Ascending aorta (tissue), 2 donors: ENCODE results near the gene CEBPG. TPM values are rescaled to one million over a fixed set of nuclear protein-coding genes. Genes with fewer than 3 reads are reported as not detected.

Experiments used
- DNase-seq, 2 donors: peaks; one replicate each; pipeline ENCODE4 v3.0.0-alpha.2; 2019; ENCODE audit warnings: low spot score in 2 of 2
- H3K27ac ChIP-seq, 2 donors: fragments of 200-600 bp; sonication (generic); one replicate each; pipeline ENCODE4 v1.5.1; 2016 to 2017; ENCODE audit warnings: mild to moderate bottlenecking in 1 of 2
- H3K27me3 ChIP-seq: fragments of 200-600 bp; sonication (generic); one replicate; pipeline ENCODE4 v1.5.1; 2017
- H3K36me3 ChIP-seq, 2 donors: fragments of 200-600 bp; sonication (generic); one replicate each; pipeline ENCODE4 v1.5.1; 2016
- H3K4me1 ChIP-seq, 2 donors: fragments of 200-600 bp; sonication (generic); one replicate each; pipeline ENCODE4 v1.5.1; 2016 to 2017; ENCODE audit warnings: mild to moderate bottlenecking in 1 of 2
- H3K4me3 ChIP-seq, 2 donors: fragments of 200-600 bp; sonication (generic); one replicate each; pipeline ENCODE4 v1.5.1; 2016 to 2017; ENCODE audit warnings: mild to moderate bottlenecking in 1 of 2
- H3K9me3 ChIP-seq, 2 donors: fragments of 200-600 bp; sonication (generic); one replicate each; pipeline ENCODE4 v1.5.1; 2016
- intact Hi-C: fragments of 100-400 bp; cut with DNase I; formaldehyde crosslinking; loops from one replicate; pipeline ENCODE4 v1.15.1; 2023
- total RNA-seq: library from RNA; depleted of rRNA; stranded (reverse); fragments of >200 nt; gene quantifications from one replicate; pipeline ENCODE4 v1.1.0, GENCODE V29; 2016
- TF ChIP-seq, protein P1 (sequence below), 3 experiments: fragments of 200-600 bp in 2 of 3; fragments of 450-650 bp in 1 of 3; sonication (generic) in 2 of 3; IDR thresholded peaks; one replicate each; pipeline ENCODE4 v1.5.1; 2016 to 2019; ENCODE audit warnings: antibody characterized with exemption in 3 of 3, mild to moderate bottlenecking in 1 of 3, moderate library complexity in 1 of 3

The CEBPG gene
- total RNA-seq, 1 donor from 2014 or later = 21.9 TPM

DNA sequence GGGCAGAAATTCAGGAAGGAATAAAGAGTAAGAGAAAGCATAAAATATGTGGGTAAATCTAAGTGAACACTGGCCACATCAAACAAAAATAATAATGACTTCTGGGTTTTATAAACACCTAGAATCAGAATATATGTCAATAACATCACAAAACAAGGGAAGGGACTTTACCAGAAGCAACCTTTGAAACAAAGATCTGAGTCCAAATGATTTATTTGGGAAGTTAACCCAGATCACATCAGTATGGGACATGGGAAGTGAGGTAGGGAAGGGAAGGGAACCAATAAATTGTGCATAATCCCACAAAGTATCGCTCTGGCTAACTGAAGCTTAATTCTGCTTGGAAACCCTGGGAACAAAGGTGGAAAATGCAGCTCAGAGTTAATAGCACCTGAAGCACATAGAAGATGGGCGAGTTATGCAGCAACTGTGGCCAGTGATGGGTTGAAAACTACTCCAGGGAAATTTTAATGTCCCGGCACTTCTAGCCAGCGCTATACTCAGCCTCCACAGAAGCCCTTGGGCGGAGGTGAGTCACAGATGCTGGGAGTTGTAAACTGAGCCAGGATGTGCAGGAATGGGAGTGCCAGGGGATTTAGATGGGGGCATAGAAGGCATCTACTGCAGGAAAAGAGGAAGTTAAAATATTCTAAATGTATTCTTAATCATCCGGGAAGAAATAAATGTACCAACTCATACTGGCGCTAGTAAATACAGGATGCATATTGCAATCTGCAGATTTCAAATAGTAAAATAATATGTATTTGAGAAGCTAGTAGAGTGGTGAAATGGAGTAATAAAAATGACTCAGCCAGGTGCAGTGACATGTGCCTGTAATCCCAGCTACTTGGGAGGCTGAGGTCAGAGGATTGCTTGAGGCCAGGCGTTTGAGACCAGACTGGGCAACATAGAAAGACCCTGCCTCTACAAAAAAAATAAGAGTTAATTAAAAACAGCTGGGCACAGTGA, 34.2 kb upstream of the CEBPG start:
- intact Hi-C loops = no loop called here
- Histone ChIP-seq H3K4me3 (no peak overlapping the region), H3K36me3 (no peaks in the 10 kb centered on the region), H3K27me3 (no peaks in the 10 kb centered on the region), H3K27ac (no peak overlapping the region), H3K9me3 (no peaks in the 10 kb centered on the region), H3K4me1 (no peaks in the 10 kb centered on the region)
- no peak for DNase-seq
- TF ChIP-seq, protein P1, sequence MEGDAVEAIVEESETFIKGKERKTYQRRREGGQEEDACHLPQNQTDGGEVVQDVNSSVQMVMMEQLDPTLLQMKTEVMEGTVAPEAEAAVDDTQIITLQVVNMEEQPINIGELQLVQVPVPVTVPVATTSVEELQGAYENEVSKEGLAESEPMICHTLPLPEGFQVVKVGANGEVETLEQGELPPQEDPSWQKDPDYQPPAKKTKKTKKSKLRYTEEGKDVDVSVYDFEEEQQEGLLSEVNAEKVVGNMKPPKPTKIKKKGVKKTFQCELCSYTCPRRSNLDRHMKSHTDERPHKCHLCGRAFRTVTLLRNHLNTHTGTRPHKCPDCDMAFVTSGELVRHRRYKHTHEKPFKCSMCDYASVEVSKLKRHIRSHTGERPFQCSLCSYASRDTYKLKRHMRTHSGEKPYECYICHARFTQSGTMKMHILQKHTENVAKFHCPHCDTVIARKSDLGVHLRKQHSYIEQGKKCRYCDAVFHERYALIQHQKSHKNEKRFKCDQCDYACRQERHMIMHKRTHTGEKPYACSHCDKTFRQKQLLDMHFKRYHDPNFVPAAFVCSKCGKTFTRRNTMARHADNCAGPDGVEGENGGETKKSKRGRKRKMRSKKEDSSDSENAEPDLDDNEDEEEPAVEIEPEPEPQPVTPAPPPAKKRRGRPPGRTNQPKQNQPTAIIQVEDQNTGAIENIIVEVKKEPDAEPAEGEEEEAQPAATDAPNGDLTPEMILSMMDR (IDR thresholded peaks at IDR 0.05) = no peak

DNA sequence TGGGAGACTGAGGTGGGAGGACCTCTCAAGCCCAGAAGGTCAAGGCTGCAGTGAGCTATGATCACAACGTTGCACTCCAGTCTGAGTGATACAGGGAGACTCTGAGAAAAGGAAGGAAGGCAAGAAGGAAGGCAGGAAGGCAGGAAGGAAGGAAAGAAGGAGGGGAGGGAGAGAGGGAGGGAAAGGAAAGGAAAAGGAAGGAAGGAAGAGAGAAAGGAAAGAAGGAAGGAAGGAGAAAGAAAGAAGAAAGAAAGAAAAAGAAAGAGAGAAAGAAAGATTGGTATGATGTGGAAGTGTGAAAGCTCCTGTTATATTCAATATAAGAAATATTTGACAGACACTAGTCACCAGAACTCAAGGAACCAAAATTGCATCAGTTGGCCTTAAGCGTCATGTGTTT, 32.5 kb upstream of the CEBPG start:
- Histone ChIP-seq H3K27ac (no peak overlapping the region), H3K9me3 (no peaks in the 10 kb centered on the region), H3K36me3 (no peaks in the 10 kb centered on the region), H3K27me3 (no peaks in the 10 kb centered on the region), H3K4me1 (no peaks in the 10 kb centered on the region), H3K4me3 (no peak overlapping the region)
- TF ChIP-seq, protein P1 (IDR thresholded peaks at IDR 0.05) = no peak
- DNase-seq = no peak
- intact Hi-C loops = no loop called here

DNA sequence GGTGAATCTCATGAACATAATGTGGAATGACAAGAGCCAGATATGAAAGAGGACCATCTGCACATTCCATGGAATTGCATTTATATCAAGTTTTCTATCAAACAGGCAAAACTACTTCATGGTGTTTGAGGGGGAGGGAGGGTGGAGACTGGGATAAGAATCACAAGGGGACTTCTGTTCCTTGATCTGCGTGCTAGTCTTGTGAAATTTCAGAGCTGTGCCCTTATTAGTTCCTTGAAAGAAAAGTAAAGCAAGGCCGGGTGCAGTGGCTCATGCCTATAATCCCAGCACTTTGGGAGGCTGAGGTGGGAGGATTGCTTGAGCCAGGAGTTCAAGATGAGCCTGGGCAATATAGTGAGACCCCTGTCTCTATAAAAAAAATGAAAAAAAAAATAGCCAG, 30.2 kb upstream of the CEBPG start:
- Histone ChIP-seq H3K27me3 (no peaks in the 10 kb centered on the region), H3K36me3 (no peaks in the 10 kb centered on the region), H3K9me3 (no peaks in the 10 kb centered on the region), H3K4me3 (no peak overlapping the region), H3K27ac (no peak overlapping the region), H3K4me1 (no peaks in the 10 kb centered on the region)
- TF ChIP-seq, protein P1 (IDR thresholded peaks at IDR 0.05) = no peak
- intact Hi-C loops = no loop called here
- no peak for DNase-seq

DNA sequence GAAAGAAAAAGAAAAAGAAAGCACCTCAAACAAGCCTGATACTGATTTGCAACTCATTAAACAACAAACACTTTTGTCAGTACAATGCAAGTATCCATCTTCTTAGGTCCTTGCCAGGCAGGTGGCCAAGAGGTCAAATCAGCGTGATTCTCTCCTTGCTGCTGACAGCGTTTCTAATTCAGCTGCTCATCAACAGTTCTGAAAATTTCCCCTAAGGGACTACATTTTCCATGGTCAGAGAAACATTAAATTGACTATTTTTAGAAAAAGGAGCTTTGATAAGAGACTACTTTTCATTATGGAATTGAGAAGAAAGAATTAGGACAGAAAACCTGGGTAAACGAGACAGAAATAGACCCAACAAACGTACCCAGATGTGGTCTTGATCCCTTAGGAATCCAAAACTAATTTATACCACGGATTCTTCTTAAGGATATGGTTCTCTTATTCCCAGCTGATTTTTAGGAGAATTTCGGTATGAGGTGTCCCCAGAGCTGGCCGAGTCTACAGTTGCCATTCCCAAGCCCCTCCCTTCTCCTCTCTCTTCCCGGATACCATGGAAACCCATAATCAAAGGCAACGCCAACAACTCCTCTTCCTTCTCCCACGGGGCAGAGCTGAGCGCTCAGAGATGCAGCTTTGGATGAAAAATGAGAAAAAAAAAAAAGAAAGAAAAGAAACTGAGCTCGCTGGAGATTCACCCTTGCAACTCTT, 29.5 kb upstream of the CEBPG start:
- Histone ChIP-seq H3K27ac (no peak overlapping the region), H3K27me3 (no peaks in the 10 kb centered on the region), H3K4me1 (no peaks in the 10 kb centered on the region), H3K9me3 (no peaks in the 10 kb centered on the region), H3K4me3 (no peak overlapping the region), H3K36me3 (no peaks in the 10 kb centered on the region)
- no peak for DNase-seq
- TF ChIP-seq, protein P1 (IDR thresholded peaks at IDR 0.05) = no peak
- intact Hi-C loops = no loop called here

DNA sequence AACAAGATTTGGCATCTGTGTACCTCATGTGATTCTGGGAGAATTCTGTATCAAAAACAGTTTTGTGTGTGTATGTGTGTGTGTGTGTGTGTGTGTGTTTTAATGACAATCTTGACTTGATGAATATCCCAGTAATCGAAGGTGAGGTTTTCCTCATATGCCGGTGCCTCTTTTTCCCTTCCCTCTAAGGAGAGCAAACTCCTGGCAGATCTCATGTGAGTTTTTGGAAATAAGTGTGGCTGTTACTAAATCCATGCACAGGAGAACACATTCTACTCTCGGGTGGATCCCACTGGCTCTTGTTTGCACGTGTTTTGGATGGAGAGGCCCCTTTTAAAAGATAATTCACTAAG, 29.0 kb upstream of the CEBPG start:
- no peak for DNase-seq
- Histone ChIP-seq H3K9me3 (no peaks in the 10 kb centered on the region), H3K27me3 (no peaks in the 10 kb centered on the region), H3K36me3 (no peaks in the 10 kb centered on the region), H3K4me3 (no peak overlapping the region), H3K27ac (no peak overlapping the region), H3K4me1 (no peaks in the 10 kb centered on the region)
- intact Hi-C loops = no loop called here
- TF ChIP-seq, protein P1 (IDR thresholded peaks at IDR 0.05) = no peak
